Measurements from ENCODE around the gene NAV2. TPM values are rescaled to one million over a fixed set of nuclear protein-coding genes. Genes with fewer than 3 reads are reported as not detected.
A peak's percentile ranks its signal among the peaks of the same experiment; 100 is the strongest.

Gene NAV2
- total RNA-seq, 1 experiment from 2014 or later = 23.3 TPM

- Histone ChIP-seq H3K4me2 (no peak overlapping the region), H3K36me3 (ENCODE audit: low read depth) (no peaks in the 10 kb centered on the region), H3K27me3 (ENCODE audit: insufficient read depth, low read depth) (no peaks in the 10 kb centered on the region), H3K4me3 (no peak overlapping the region), H2AFZ (no peak overlapping the region), H3K9me3 (ENCODE audit: insufficient read depth, low read depth) (no peaks in the 10 kb centered on the region), H3K9me2 (ENCODE audit: insufficient read depth) (no peaks in the 10 kb centered on the region), H3K27ac (no peak overlapping the region), H4K20me1 (ENCODE audit: insufficient read depth) (no peaks in the 10 kb centered on the region), H3K79me2 (ENCODE audit: low read depth) (no peaks in the 10 kb centered on the region), H3K4me1 (replicated peaks; ENCODE audit: insufficient read depth) (peaks cover 52% of the 10 kb centered on the region), H3F3A (ENCODE audit: insufficient read depth, low read depth) (peaks cover 22% of the 10 kb centered on the region; the same call in 1 of the 2 replicates)
- ChIA-PET POLR2A (ENCODE audit: unreplicated experiment) (no interaction called here), CTCF (no interaction called here)
- intact Hi-C loops (cut with micrococcal nuclease; ENCODE audit: unreplicated experiment) = no loop called here
- no peak for DNase-seq
- no TSS peak for BruUV-seq (replicated peaks)
- no peak for TF ChIP-seq EZH2 (IDR thresholded peaks at IDR 0.05; ENCODE audit: low read depth)
- TF ChIP-seq, protein P1, sequence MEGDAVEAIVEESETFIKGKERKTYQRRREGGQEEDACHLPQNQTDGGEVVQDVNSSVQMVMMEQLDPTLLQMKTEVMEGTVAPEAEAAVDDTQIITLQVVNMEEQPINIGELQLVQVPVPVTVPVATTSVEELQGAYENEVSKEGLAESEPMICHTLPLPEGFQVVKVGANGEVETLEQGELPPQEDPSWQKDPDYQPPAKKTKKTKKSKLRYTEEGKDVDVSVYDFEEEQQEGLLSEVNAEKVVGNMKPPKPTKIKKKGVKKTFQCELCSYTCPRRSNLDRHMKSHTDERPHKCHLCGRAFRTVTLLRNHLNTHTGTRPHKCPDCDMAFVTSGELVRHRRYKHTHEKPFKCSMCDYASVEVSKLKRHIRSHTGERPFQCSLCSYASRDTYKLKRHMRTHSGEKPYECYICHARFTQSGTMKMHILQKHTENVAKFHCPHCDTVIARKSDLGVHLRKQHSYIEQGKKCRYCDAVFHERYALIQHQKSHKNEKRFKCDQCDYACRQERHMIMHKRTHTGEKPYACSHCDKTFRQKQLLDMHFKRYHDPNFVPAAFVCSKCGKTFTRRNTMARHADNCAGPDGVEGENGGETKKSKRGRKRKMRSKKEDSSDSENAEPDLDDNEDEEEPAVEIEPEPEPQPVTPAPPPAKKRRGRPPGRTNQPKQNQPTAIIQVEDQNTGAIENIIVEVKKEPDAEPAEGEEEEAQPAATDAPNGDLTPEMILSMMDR (conservative IDR thresholded peaks at IDR 0.05) = no peak
Observed at GRCh38 chr11:19670030-19670791, 42.4 kb upstream of the NAV2 start.

GRCh38 chr11:19672586-19673206 lies 39.9 kb upstream of the NAV2 start:
- no peak overlapping the region for H3K27ac ChIP-seq
- POLR2A ChIA-PET (ENCODE audit: unreplicated experiment) = no interaction called here
- BruUV-seq (replicated peaks) = no TSS peak

DNA sequence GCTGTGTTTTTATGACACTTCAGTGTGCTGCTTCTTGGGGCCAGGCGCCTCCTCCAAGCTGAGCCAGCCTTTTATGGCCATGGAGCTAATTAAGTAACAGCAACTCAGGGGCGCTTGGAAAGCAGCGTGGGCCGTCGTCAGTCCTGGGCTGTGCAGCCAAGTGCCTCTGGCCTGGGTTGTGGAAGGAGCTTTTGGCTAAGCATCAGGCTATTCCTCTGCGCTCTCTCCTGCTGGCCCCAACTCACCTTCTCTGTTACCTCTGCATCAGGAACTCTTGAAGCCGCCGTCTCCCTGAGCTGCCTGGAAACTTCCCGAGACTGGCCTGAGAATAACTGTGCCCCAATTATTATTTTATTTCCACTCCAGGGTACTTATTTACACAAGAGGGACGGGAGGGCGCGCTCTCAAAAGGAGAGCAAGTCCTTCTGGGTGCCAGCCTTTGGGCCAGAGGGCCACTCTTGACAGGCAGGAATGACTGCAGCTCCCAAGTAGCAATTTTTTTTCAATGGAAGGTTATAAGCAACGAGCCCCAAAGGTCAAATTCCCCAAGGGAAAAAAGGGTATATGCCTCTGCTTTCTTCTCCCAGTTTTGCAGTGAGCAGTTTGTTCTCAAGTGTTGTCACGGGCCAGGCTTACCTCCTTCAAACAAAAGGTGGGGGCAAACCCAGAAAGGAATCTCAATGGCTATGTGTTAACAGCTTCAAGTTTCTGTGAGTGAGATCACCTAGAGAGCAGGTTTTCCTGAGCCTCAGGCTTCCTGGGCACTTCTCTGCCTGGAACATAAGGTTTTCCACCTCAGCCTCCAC lies 38.5 kb upstream of the NAV2 start:
- Histone ChIP-seq H3K9me3 (ENCODE audit: insufficient read depth, low read depth) (no peaks in the 10 kb centered on the region), H3K4me1 (replicated peaks; ENCODE audit: insufficient read depth) (peaks cover 39% of the 10 kb centered on the region), H3K36me3 (ENCODE audit: low read depth) (no peaks in the 10 kb centered on the region), H3K4me3 (no peak overlapping the region), H3K27me3 (ENCODE audit: insufficient read depth, low read depth) (no peaks in the 10 kb centered on the region), H4K20me1 (ENCODE audit: insufficient read depth) (no peaks in the 10 kb centered on the region), H2AFZ (no peak overlapping the region; the same call in 1 of the 2 replicates), H3K4me2 (no peak overlapping the region), H3K27ac (peak overlapping the region; percentile 25), H3K79me2 (ENCODE audit: low read depth) (no peaks in the 10 kb centered on the region), H3K9me2 (ENCODE audit: insufficient read depth) (no peaks in the 10 kb centered on the region), H3F3A (ENCODE audit: insufficient read depth, low read depth) (peaks cover 6% of the 10 kb centered on the region; the same call in 1 of the 2 replicates)
- ChIA-PET POLR2A (ENCODE audit: unreplicated experiment) (interaction anchor here (0.6 kb wide), 1 partner anchor 16 kb away, joined by 4 read pairs; no protein-coding TSS in a partner anchor), CTCF (no interaction called here)
- intact Hi-C loops (cut with micrococcal nuclease; ENCODE audit: unreplicated experiment) = no loop called here
- peak in 1 of 2 experiments; percentile 65 for DNase-seq
- no TSS peak for BruUV-seq (replicated peaks)
- no peak for TF ChIP-seq EZH2 (IDR thresholded peaks at IDR 0.05; ENCODE audit: low read depth)
- TF ChIP-seq, protein P1 (conservative IDR thresholded peaks at IDR 0.05) = no peak

More at GRCh38 chr11:19672586-19673206, 39.9 kb upstream of the NAV2 start:
- CTCF ChIA-PET = no interaction called here
- Histone ChIP-seq H3K9me3 (ENCODE audit: insufficient read depth, low read depth) (no peaks in the 10 kb centered on the region), H4K20me1 (ENCODE audit: insufficient read depth) (no peaks in the 10 kb centered on the region), H3K4me1 (replicated peaks; ENCODE audit: insufficient read depth) (peaks cover 51% of the 10 kb centered on the region), H3F3A (ENCODE audit: insufficient read depth, low read depth) (peaks cover 18% of the 10 kb centered on the region; the same call in 1 of the 2 replicates), H3K4me3 (no peak overlapping the region), H3K79me2 (ENCODE audit: low read depth) (no peaks in the 10 kb centered on the region), H3K36me3 (ENCODE audit: low read depth) (no peaks in the 10 kb centered on the region), H2AFZ (no peak overlapping the region), H3K9me2 (ENCODE audit: insufficient read depth) (no peaks in the 10 kb centered on the region), H3K27me3 (ENCODE audit: insufficient read depth, low read depth) (no peaks in the 10 kb centered on the region), H3K4me2 (no peak overlapping the region)
- TF ChIP-seq EZH2 (IDR thresholded peaks at IDR 0.05; ENCODE audit: low read depth) = no peak
- TF ChIP-seq, protein P1 (conservative IDR thresholded peaks at IDR 0.05) = no peak
- DNase-seq = no peak
- intact Hi-C loops (cut with micrococcal nuclease; ENCODE audit: unreplicated experiment) = no loop called here

Data from PC-9 (cell line).